ENCODE data around the gene TRAPPC3L.

DNA sequence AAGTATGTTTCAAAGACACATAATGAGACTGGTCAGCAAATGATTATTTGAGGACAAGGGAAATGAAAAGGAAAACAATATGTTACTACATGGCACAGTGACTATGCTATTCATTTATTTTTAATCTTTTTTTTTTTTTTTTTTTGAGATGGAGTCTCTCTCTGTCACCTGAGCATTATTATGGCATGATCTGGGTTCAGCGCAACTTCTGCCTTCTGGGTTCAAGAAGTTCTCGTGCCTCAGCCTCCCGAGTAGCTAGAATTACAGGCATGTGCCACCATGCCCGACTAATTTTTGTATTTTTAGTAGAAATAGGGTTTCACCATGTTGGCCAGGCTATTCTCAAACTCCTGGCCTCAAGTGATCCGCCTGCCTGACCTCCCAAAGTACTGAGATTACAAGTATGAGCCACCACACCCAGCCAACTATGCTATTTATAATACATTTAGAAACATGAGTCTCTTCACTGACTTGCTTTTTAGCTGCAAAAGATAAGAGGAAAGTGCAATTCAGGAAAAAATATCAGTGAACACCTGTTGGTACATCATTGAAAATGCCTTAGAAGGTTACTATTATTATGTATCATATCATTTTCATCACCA is 11.4 kb upstream of the TRAPPC3L start:
- TF ChIP-seq CTCF (IDR thresholded peaks at IDR 0.05; ENCODE audit: low read depth, low read length, poor library complexity, severe bottlenecking) (no peak), EZH2phosphoT487 (IDR thresholded peaks at IDR 0.05; ENCODE audit: borderline replicate concordance, low read length) (no peak)

All from DOHH2 (cell line).